Left forelimb (tissue), 1 donor: ENCODE measurements around the gene SLC19A2.
"Not testable (repeated sequence)": the region's sequence is repeated elsewhere in the genome, so short reads cannot be mapped to it uniquely, and the experiment has no call there.

ENCODE experiments used
- DNase-seq: peaks from one replicate; pipeline ENCODE4 v3.0.0-alpha.2; 2018; ENCODE audit warnings: low spot score

The SLC19A2 gene

DNA sequence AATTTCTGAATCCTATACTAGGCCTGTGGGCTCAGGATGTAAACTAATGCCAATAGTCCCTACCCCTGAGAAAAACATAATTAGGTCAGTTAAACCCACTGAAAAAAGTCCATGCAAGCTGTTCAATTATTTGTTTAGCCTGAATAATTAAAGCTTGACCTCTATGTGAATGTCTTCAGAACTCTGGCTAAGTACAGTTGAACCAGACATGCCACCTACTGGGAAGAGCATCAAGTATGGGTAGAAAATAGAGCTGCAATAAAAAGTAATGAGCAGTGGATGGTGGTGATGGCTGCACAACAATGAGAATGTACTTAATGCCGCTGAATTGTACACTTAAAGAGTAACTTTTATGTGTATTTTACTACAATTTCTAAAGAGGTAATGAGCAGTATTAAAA, 23.6 kb upstream of the SLC19A2 start:
- no peak for DNase-seq

DNA sequence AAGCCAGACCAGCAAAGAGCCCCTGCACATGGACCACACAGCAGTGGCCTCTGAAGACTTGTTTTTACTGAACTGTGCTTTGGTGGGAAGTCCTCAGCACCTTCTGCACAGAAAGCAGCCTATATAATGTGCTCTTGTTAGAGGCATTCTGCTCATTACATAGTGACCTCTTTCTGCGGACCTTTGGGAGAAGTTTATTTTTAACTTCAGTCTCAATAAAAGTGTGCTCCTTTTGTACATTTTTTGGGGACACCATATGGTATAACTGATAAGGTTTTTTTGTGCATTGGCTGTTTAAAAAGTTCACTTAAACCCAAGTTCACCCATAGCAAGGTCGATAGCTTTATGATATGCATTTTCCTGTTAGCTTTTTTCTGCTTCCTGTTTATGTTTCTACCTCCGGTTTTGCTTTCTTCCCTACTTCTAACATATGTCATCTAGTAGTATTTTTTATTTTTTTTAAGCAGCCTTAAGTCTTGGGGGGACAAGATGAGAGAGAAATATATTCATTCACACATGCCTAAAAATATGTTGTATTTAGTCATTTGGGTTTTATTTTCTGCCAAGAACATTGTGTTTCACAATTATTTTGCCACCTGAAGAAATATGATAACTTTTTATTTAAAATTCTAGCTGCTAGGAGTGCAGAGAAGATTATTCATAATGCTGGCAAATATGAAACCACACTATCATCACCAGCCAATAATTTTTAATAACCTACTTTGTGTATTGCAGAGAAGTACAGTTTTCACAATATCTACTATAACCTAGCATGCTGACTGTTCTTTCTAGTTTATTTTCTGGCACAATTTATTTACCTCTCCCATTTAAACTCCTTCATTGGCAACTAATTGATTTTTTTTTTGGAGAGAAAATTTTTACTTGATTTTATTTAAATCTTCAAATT, 22.9 kb upstream of the SLC19A2 start:
- DNase-seq, result no peak

DNA sequence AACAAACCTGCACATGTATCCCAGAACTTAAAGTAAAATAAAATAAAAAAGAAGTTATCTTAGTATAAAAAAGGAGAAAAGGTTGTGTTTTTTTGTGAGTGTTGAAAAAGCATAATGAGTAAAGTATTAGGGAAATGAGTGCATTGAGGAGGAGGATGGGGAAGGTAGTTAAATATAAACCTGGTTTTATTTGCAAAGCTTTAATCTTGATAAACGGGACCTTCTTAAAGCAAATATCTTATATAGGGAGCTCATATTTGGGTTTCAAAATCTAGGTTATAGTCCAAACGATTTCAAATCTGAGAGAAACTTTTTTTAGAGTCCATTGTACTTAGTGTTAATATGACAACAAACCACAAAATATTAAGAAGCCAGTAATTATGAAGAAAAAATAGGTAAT, 21.7 kb upstream of the SLC19A2 start:
- no peak for DNase-seq

DNA sequence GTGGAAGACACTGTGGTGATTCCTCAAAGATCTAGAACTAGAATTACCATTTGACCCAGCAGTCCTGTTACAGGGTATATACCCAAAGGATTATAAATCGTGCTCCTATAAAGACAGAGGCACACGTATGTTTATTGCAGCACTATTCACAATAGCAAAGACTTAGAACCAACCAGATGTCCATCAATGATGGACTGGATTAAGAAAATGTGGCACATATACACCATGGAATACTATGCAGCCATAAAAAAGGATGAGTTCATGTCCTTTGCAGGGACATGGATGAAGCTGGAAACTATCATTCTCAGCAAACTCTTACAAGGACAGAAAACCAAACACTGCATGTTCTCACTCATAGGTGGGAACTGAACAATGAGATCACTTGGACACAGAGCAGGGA, 17.9 kb upstream of the SLC19A2 start:
- not testable (repeated sequence) for DNase-seq

DNA sequence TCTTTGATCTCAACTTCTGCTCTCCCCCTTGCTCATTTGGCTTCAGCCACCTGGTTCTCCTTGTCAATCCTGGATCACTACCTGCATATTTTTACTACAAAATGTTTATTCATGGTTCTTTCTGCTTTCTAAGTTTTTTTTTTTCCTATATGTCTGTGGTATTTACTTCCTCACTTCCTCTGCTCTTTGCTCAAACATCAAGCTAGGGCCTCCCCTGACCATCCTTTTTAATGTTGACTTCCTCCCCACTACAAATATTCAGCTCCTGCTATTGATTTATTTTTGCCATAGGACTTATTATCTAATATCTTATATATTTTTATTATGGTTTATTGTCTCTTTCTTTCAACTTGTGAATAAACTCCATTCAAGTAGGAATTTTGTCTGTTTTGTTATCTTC, 14.1 kb upstream of the SLC19A2 start:
- DNase-seq, result no peak

DNA sequence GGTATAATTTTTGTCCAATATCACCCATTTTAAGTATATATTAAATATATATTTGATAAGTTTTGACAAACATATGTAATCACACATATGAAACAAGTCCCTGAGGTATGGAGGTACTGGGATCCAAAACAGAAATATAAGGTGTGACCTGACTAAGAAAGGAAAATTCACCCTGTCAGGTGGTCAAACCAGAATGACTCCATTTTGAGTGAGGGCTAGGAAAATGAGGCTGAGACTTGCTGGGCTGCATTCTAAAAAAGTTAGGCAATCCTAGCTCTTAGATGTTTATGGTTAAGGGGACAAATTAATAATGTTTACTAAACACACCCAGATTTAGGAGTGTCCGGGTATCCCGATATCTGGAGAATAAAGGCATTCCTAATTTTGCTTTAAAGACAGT, 11.6 kb upstream of the SLC19A2 start:
- no peak for DNase-seq

DNA sequence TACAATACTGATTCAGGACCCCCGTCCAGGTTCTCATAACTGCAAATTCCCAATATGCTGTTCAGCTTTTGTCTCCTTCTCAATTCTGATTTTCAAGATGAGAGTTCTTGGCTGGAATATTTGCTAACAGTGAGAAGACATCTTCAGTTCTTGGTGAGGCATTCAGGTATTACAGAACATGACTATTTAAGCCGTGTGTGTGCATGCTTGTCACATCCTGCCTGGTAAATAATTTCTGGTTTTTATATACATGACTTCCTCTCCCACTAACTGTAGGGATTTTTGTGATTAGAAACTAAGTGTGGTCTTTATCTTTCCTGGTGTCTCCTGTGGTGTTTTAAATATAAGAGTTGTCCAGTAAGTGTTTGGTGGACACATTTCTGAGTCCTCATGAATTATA, 10.2 kb upstream of the SLC19A2 start:
- DNase-seq, result no peak

DNA sequence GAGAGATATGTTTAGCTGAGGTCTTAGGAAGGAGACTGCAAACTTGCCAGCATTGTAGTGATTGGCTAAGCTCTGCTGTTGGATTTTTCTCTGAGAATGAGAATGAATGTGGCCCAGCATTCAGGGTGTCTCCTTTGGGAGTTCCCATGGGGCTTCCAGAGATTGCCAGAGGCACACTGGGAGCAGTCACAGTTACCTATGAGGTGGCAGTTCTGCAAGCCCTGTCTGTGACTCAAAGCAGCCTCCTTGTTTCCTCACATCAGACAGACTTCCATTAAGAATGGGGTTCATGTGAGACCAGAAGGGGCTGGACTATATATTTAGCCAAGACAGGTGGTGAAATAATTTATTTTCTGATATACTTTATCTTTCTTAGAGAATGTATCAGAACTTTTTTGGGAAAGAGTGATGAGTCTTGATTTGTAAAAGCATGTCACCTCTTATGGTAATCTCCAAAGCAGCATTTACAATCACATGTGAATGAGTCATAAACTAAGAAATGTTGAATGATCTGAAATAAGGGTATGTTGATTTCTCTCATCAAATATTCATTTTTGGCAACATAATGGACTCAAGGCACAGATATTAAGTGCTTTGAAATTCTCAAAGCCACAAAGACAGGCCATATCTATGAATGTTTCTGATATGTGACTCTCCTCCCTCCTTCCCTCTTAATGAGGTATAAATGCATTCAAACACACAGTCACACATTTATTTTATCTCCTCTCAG, 9.5 kb upstream of the SLC19A2 start:
- DNase-seq, result no peak

DNA sequence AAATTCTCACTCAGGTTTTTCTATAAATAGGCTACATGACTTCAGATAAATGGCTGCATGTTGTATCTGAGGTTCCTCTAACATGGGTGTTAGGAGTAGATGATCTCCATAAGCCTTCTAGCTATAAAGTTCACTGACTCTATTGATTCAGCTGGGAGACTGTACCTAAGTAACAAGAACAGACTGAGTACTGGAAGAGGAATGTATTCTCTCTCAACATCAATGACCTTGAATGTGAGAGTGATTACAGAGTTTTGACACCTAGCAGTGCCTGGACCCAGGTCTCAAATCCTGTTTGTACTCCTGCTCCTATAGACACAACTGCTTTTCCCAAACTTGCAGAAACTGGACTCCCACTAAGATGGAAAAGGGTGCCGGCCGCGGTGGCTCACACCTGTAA, 8.6 kb upstream of the SLC19A2 start:
- no peak for DNase-seq

DNA sequence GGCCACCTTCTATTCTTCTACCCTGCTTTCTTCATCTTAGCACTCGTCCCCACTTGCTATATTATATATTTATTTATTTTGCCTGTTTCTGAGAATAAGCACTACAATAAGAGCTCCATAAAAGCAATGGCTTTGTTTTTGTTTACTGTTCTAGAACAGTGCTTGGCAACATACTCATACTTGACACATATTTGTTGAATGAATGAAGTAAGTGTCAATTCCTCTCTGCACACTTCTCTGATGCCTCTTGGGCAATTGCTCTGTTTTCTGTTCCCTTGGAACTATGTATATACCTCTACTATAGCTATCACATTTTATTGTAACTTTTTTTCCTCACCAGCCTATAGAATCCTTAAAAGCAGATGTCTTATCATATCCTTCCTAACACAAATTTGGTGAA, 7.5 kb upstream of the SLC19A2 start:
- DNase-seq, result no peak

DNA sequence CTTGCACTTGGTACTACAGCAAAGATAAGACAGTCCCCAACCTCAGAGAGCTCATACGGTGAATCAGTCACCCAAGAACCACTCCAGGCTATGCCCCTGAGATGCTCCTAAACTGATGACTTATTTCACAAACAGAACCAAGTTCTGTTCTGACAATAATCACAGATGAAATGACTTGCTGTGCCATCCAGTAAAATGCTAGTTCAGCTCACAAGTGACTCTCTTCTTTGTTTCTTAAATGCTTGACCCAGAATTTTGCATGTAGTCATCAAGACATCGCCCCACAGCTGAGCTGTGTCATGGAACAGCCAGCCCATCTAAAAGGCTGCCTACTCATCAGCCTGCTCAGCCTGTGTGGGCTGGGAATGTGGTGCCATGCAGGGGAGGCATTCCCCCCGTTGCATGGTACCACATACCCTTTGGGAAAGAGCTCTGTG, 6.1 kb upstream of the SLC19A2 start:
- DNase-seq, result no peak

DNA sequence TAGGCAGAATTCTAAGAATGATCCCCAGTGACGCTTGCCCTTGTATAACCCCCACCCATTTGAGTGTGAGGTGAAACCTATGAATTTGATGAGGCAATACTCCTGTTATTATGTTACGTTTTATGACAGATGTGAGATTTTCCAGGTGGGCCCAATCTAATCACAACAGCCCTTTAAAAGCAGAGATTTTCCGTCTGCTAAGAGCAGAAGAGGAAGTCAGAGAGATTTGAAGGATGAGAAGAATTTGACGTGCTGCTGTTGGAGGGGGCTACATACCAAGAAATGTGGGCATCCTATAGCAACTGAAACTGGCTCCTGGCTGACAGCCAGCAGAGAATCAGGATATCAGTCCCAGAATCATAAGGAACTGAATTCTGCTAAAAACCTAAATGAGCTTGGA, 2.4 kb upstream of the SLC19A2 start:
- no peak for DNase-seq

DNA sequence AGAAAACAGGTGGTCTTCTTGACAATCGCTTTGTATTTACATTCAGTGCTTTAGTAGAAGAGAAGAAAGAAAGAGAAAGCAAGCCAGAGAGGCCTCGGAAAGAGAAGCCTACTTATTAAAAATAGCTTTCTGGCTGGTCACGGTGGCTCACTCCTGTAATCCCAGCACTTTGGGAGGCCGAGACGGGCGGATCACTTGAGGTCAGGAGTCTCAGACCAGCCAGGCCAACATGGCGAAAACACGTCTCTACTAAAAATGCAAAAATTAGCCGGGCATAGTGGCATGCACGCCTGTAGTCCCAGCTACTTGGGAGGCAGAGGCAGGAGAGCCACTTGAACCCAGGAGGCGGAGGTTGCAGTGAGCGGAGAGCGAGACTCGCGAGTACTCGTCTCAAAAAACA, 1.8 kb upstream of the SLC19A2 start:
- no peak for DNase-seq

DNA sequence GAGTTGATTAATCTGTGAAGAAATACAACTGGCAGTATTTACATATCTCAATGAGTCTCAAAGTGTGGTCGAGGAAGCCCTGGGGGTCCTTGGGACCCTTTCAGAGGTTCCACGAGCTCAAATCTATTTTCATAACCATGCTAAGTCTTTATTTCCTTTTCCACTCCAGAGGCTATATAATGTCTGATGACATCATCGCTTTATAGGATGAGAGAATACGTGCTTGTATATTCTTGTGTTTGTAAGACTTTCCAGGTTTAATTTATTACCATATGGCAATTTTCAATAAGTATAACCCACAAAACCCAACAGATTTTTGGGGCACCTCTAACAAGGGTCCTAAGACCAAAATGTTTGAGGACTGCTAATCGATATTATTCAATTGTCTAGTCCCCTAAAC, 1.4 kb upstream of the SLC19A2 start:
- no peak for DNase-seq

DNA sequence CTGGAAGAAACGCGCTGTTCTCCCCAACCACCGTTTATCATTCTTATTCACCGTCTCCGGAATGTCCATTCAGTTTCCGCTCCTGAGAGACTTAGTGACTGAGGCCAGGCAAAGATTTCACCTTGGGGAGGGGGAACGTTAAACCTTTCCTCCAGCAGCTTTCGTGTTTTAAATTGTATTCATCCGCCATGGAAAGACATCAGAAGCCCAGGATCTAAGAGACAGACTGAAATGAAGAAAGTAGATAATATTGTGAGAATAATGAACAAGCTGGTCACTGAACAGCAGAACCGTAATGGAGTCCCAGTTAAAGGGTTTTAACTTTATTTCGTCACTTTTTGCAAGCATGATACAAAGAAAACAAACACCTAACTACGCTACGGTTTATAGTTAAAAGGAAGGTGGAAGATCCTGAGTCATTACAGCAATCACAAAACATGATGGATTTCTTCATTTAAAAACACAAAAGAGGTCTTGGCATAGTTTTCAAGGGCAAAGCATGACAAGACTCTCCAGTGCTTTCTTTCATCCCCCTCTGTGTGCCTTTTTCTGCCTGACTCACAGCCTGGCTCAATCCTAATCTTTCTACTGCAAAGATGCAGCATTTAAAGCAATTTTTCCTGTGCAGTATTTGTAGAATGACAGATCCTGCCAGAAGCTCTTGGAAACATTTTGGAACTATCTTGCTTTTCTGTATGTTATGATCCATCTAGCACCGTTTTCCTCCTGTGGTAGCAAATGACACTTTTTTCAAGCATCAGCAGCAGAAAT, 722 bp upstream of the SLC19A2 start:
- DNase-seq, result no peak

DNA sequence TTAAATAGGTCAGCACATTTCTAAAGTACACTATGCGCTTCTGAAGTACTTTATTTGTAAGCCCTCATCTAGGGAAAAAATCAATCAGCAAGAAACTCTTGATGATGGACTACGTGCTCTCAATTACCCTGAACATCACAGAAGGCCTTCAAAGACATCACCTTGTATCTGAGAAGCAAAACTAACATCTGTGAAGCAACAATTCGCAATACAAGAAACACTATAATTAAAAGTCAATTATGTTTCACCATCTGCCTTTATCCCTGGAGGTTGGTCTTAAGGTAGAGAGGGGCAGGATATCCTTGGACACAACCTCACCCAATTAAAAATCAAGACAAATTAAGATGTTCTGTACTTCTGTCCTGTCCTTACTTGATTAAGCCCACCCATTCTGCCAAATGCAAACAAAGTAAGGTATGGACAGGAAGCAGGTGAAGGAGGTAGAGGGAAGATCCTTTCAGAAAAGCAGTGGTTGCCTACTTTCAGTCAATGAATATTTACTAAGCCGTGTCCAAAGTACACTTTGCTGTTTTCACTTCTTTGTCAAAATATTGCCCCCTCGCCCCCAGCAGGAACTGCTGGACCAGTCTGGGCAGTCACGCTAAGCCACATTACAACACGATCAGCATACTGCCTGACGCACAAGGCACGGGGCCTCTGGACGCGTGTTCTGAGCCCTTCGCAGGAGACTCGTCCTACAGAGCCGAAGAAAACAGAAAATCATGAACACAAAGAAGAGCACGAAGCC, 887 bp downstream of the SLC19A2 start:
- no peak for DNase-seq

DNA sequence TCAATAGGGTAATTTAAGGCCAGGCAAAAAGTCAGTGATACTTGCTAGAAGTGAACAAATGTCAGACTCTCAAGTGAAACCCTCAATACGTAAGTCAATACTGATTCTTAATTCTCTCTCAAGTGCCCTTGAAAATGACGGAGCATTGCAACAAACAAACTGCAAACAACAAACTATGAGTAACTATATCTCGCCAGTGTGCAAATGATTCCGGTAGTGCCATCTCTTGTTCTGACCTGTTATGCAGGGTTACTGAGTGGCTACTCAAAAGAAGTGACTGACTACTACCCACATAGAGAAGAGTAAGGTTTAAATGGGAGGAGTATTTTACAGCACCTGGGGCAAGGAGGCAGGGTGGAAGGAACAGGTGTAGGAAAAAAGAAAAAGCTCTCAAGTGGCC, 1.6 kb downstream of the SLC19A2 start:
- DNase-seq, result no peak

DNA sequence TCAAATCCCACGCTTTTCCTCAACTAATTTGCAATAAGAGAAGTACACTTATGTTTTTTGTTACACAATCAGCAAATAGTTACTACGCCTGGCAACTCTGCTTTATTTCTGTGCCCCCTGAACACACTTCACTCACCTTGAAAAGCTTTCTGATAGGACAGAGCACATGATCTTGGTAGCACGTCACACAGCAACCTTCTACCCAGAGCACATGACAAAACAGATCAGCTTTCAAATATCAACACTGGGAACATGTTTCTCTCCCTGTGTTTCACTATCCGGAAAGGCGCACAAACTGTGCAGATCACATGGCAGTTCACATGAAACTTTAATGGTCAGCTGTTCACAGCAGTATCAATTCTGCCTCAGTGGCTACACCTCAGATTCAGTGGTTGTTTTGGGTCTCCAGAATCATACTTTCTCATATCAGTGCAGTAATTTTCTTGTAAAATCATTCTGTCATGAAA, 2.2 kb downstream of the SLC19A2 start:
- DNase-seq, result no peak

DNA sequence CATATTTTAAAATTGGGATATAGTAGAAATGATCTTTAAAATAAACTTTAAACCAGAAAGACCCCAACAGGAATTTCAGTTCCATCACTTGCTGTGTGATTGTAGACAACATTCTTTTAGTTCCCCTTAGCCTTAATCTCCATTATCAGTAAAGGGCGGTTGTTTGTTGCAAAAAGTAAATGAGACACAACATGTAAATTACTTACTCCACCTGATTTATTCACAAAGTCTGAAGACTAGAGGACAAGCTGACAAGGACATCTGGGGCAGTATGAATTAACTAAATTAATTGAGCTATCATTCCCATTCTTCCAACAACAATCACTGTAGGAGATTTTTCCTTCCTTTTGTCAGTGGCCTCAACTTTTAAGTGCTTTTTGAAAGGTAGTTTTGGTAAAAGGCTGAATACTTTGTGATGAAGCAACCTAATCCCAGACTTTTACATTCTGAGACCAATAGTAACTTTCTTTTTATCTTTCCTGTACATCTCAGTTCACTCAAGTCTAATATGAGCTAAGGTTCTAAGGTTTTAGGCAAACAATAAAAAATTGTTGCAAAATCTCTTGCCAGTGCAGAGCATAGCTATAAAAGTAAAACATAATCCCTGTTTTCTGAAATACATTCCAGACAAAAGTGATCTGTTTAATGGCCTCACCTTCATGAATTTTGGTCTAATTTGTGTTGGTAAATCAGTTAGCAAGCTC, 6.2 kb downstream of the SLC19A2 start:
- no peak for DNase-seq

DNA sequence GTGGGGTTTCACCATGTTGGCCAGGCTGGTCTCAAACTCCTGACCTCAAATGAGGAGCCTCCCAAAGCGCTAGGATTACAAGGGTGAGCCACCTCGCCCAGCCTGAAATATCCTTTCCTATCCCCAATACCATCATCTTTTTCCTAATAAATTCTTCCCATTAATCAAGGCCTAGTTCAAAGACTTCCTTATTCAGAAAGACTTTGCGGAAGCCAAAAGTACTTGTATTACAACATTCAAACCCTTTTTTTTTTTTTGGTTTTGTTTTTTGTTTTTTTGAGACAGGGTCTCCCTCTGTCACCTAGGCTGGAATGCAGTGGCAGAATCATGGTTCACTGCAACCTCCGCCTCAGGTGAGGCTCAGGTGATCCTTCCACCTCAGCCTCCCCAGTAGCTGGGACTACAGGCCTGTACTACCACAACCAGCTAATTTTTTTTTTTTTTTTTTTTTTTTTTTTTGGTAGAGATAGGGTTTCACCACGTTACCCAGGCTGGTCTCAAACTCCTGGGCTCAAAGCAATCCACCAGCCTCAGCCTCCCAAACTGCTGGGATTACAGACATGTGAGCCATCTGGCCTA, 7.6 kb downstream of the SLC19A2 start:
- DNase-seq, result no peak
